Colonic mucosa (tissue), 4 donors: ENCODE data around the gene TMF1. TPM values are rescaled to one million over a fixed set of nuclear protein-coding genes. Genes with fewer than 3 reads are reported as not detected.

Source experiments
- DNase-seq: peaks from one replicate; pipeline ENCODE4 v3.0.0-alpha.2; 2020
- H3K27ac ChIP-seq: fragments of 200-600 bp; one replicate; pipeline ENCODE4 v1.8.0; 2021
- H3K27me3 ChIP-seq: fragments of 200-600 bp; one replicate; pipeline ENCODE4 v1.8.0; 2021
- H3K36me3 ChIP-seq: fragments of 200-600 bp; one replicate; pipeline ENCODE4 v1.8.0; 2021
- H3K4me1 ChIP-seq: fragments of 200-600 bp; one replicate; pipeline ENCODE4 v1.8.0; 2021; ENCODE audit warnings: mild to moderate bottlenecking
- H3K4me3 ChIP-seq: fragments of 200-600 bp; one replicate; pipeline ENCODE4 v1.8.0; 2021
- H3K9ac ChIP-seq, 2 donors: one replicate each; pipeline ENCODE4 v1.7.0; 2013; ENCODE audit warnings: control low read depth in 2 of 2, low read depth in 2 of 2, low read length in 2 of 2
- H3K9me3 ChIP-seq: fragments of 200-600 bp; one replicate; pipeline ENCODE4 v1.8.0; 2021
- intact Hi-C: fragments of 100-400 bp; cut with DNase I; formaldehyde crosslinking; loops from one replicate; pipeline ENCODE4 v1.14.1; 2022
- total RNA-seq, 2 donors: library from RNA; stranded (reverse); fragmentation: NEBNext Ultra II Directional in 1 of 2; extraction: Animal tissue kit (Norgen Biotek cat#: 25700) in 1 of 2; gene quantifications; one replicate each; pipeline ENCODE4 v1.2.1, GENCODE V29; 2021
- TF ChIP-seq, protein P1 (sequence below): fragments of 200-600 bp; IDR thresholded peaks from one replicate; pipeline ENCODE4 v1.8.0; 2022; ENCODE audit warnings: antibody characterized with exemption, mild to moderate bottlenecking
- donor health status: healthy.
- donor health status: DM: no; HTN: no; CAD: no.
- donor health status: DM: no; HTN: no; CAD: no.

The TMF1 gene
- total RNA-seq, 2 donors from 2014 or later, result 39.0 to 60.2 TPM

DNA sequence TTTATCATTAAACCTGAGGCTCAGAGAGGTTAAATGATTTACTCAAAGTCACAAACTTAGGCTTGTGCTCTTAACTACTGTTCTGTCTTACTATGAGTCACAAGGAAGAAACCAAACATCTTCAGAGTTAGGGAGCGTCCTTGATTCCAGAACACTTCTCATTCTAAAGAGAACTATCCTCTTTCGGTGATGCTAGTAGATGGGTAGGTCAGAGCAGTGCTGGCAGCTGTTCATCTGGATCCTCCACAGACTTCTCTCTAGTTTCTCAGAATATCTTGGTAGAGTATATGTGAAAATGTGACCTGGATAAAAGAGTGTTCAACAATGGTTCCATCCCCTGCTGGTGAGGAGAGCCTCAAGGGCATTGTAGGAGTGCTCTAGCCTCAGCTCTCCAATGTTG is 35.9 kb upstream of the TMF1 start:
- no peak overlapping the region for H3K4me3 ChIP-seq
- DNase-seq, result no peak
- TF ChIP-seq, protein P1, sequence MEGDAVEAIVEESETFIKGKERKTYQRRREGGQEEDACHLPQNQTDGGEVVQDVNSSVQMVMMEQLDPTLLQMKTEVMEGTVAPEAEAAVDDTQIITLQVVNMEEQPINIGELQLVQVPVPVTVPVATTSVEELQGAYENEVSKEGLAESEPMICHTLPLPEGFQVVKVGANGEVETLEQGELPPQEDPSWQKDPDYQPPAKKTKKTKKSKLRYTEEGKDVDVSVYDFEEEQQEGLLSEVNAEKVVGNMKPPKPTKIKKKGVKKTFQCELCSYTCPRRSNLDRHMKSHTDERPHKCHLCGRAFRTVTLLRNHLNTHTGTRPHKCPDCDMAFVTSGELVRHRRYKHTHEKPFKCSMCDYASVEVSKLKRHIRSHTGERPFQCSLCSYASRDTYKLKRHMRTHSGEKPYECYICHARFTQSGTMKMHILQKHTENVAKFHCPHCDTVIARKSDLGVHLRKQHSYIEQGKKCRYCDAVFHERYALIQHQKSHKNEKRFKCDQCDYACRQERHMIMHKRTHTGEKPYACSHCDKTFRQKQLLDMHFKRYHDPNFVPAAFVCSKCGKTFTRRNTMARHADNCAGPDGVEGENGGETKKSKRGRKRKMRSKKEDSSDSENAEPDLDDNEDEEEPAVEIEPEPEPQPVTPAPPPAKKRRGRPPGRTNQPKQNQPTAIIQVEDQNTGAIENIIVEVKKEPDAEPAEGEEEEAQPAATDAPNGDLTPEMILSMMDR, result no peak
- no peaks in the 10 kb centered on the region for H3K9me3 ChIP-seq
- peaks cover 23% of the 10 kb centered on the region for H3K4me1 ChIP-seq
- peak overlapping the region; percentile 95 for H3K27ac ChIP-seq
- no peaks in the 10 kb centered on the region for H3K27me3 ChIP-seq
- intact Hi-C loops, result no loop called here
- H3K9ac ChIP-seq, result peak overlapping the region in 1 of 2 donors; percentile 59
- no peaks in the 10 kb centered on the region for H3K36me3 ChIP-seq

DNA sequence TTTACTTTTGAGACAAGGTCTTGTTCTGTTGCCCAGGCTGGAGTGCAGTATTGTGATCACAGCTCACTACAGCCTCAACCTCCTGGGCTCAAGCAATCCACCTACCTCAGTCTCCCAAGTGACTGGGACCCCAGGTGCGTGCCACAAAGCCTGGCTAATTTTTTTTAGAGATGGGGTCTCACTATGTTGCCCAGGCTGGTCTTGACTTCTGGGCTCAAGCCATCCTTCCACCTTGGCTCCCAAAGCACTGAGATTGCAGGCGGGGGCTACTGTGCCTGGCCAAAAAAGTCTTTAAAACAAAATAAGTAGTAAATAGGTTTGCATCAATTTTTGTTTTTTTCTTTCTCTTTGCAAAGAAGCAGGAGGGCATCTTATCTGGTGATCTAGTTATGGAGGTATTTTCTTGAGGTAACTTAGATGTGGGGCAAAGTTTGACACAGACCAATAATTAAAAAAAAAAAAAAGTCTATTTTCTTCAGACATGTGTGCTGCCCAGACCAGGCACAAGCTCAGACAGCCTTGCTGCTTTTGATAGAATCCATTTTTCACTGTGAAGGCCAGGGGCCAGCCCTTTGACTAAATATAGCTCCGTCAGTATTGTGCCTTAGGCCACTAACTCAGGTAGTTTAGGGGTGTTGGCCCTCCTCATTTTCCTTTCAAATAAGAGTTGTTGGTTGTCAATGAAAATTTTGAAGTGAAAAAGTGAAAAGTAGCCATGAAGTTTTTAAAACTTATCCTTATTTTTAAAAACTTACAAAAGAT is 35.1 kb upstream of the TMF1 start:
- Histone ChIP-seq H3K36me3 (no peaks in the 10 kb centered on the region), H3K27me3 (no peaks in the 10 kb centered on the region), H3K9ac (peak overlapping the region; percentile 28 to 91), H3K4me1 (peaks cover 22% of the 10 kb centered on the region), H3K27ac (peak overlapping the region; percentile 95), H3K4me3 (peak overlapping the region; percentile 68), H3K9me3 (no peaks in the 10 kb centered on the region)
- intact Hi-C loops, result no loop called here
- TF ChIP-seq, protein P1, result no peak
- no peak for DNase-seq

DNA sequence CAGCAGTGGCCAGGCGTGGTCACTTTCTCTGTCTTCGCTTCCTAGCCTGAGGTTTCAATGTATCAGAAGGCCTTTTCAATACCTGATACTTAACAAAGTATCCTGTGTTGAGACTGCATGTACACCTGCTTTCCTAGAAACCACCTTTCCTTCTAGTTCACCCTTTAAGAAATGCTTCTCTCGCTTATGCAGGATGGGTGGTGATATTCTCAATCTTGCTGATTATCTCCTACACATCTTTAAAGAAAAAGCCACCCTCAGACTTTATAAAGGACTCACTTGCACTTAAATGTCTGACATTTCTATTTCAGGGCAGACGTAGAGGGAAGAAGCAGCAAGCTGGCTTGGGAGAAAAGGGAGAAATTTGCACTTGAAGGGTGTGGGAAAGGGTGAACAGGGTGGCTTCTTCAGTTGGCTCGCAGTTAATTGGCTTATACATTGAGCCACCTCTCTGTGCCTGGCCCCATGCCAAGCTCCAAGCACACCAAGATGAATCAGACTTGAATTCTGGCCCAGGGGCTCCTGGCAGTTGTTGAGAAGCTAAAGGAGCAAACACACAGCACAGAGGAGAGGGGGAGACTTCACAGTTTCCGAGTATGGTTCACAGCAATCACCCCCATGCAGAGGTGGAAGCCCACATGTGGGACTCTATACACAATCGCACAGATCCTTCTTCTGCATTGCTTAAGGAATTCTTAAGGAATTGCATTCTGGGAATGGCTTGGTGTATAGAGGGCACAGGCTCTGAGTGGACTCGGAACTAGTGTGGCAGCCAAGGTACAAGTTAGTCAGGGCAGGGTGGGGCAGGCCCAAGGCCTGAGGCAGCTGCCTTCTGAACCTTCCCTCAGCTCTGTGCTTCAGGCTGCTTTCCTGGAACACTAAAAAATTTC is 33.9 kb upstream of the TMF1 start:
- H3K36me3 ChIP-seq, result no peaks in the 10 kb centered on the region
- H3K9ac ChIP-seq, result peak overlapping the region; percentile 91 to 94
- peaks cover 20% of the 10 kb centered on the region for H3K4me1 ChIP-seq
- no peaks in the 10 kb centered on the region for H3K9me3 ChIP-seq
- DNase-seq, result peak; percentile 94
- intact Hi-C loops, result no loop called here
- TF ChIP-seq, protein P1, result no peak
- peak overlapping the region; percentile 95 for H3K27ac ChIP-seq
- H3K27me3 ChIP-seq, result no peaks in the 10 kb centered on the region
- H3K4me3 ChIP-seq, result peak overlapping the region; percentile 68

DNA sequence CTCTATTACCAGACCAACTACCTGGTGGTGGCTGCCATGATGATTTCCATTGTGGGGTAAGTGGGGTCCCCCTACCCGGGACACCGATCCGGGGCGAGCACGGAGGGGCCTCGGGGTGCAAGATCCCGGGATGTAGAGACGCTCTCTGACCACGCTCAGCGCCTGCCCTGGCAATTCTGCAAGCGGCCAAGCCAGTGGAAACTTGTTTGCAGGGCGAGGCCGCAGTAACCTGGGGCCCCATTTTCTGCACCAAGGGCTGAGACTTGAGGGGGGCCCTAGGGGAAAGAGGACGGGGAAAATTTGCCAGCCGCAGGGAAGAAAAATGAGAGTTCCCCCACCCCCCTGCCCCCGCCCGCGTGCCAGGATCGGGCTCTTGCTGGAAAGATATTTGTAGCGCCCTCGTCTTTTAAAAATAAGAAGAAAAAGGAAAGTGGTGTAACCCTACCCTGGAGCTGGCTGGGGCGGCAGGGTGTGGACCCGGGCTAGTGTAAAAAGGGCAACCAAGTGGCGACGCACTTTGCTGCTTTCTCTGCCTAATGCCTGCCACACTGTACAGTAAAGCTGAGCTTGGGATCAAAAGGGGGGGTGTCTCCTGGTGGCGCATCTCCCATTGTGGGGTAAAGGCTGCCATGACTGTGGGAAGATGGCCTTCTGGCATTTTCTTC is 33.2 kb upstream of the TMF1 start:
- peak; percentile 53 for DNase-seq
- H3K9ac ChIP-seq, result peak overlapping the region; percentile 91 to 94
- peak overlapping the region; percentile 68 for H3K4me3 ChIP-seq
- intact Hi-C loops, result no loop called here
- H3K9me3 ChIP-seq, result no peaks in the 10 kb centered on the region
- no peaks in the 10 kb centered on the region for H3K36me3 ChIP-seq
- peaks cover 20% of the 10 kb centered on the region for H3K4me1 ChIP-seq
- peak overlapping the region; percentile 95 for H3K27ac ChIP-seq
- H3K27me3 ChIP-seq, result no peaks in the 10 kb centered on the region
- TF ChIP-seq, protein P1, result no peak
